Midbrain (tissue), 1 donor: Measurements from ENCODE around the gene HAGH.
"Not testable (repeated sequence)": the region's sequence is repeated elsewhere in the genome, so short reads cannot be mapped to it uniquely, and the experiment has no call there.

Experiments
- DNase-seq: peaks from one replicate; lab custom pipeline; 2025; lab: John Stamatoyannopoulos, UW

Gene HAGH

GRCh38 chr16:1810106-1810505, 16.5 kb downstream of the HAGH start:
- no peak for DNase-seq

DNA sequence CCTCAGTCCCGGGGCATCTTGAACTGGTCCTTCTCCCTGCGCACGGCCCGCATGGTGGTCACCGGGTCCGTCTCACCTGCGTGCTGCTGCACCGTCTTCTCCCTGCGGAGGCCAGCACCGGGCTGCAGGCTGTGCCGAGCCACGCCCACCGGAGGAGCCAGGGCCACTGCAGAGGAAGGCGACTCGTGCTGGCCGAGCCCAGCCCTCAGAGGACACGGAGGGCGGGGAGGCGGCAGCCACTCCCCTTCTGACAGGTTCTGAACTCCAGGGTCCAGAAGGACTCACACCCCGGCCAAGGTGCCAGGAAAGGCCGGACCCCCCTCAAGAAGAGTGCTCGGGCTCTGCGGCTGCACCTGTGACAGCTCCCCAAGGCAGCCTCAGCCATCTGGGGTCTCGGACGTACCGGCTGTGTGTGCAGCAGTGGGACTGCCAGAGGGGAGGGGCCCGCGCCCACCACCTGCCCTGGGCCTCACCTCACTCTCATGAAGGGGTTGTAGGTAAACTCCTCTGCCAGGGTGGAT, 17.3 kb downstream of the HAGH start:
- no peak for DNase-seq

DNA sequence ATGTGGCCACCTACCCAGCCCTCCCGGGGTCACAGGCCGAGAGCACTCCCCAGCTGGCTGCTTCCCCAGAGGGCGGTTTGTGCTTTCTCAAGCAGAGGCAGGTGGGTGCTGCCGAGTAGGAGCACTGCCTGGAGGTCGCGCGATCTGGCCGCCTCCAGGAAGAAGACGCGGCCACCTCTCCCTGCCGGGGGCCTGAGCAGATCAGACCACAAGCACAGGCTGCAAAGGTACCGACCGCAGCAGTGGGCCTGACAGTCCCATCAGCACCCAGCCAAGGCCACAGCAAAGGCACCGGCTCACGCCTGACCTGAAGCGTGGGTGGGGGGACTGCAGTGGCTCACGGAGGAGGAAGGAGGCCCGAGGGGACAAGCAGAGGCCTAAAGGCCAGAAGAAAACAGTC, 17.9 kb downstream of the HAGH start:
- no peak for DNase-seq

DNA sequence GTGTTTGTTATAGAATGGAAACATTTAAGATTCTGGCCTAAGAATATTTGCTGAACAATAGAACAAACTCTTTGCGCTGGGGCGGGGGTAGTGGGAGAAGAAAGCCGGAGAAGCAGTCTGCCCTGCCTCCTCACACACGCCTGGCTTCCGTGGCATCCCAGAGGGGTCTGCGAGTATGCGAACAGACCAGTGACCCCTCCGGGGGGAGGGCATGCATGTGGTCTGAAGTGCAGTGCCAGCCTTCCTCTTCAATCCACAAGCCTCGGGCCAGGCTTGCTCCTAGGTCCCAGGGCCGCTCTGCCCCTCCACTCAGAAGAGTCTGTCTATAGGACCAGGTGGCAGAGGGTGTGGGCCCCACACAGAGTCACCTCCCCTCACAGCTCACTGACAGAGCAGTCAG, 19.0 kb downstream of the HAGH start:
- DNase-seq, result no peak

DNA sequence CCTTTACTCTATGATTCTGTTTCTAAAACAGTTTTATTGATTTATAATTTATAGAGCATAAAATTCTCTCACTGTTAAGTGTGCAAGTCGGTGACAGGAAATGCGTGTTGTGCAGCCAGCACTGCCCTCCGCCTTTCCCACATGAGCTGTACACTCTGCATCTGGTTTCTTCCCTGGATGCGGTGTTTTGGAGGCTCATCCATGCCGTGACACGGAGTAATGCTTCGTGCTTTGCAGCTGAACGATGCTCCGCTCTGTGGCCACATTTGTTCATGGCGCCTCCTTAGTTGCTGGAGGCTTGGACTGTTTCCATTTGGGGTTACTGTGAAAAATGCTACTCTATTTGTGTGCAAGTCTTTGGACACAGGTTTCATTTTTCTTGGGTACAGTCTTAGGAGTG, 25.9 kb downstream of the HAGH start:
- no peak for DNase-seq

- not testable (repeated sequence) for DNase-seq
These were observed 27.4 kb downstream of the HAGH start for GRCh38 chr16:1799263-1799662.

- no peak for DNase-seq
These were observed 31.5 kb downstream of the HAGH start for GRCh38 chr16:1794908-1795666.

DNA sequence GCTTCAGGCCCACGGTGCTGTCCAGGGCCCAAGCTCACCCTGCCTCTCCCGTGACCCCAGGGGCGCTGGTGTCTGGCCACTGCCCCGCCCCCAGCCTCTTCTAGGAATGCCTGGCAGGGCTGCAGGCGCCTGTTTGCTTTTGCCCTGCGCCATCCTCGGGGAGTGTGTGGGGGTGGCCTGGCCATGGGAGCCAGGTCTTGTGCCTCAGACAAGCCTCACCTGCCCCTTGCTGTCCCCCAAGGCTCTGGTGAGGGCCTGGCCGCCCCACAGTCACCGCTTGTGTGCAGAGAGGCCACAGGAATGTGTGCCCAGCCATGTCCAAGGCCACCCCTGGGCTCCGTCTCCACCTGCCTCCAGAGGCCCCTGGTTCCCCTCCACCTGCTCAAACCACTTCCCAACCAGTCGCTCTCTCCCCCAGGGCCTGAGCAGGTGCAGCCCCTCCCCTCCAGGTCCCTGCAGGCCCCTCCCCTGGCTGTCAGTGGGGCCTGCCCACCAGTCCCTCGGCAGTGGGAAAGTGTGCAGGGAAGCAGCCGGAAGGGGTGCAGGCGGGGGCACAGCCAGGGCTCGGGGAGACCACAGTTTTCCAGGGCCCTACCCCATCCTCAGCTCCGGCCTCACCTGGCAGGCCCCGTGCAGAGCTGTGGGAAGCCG, 32.3 kb downstream of the HAGH start:
- no peak for DNase-seq

DNA sequence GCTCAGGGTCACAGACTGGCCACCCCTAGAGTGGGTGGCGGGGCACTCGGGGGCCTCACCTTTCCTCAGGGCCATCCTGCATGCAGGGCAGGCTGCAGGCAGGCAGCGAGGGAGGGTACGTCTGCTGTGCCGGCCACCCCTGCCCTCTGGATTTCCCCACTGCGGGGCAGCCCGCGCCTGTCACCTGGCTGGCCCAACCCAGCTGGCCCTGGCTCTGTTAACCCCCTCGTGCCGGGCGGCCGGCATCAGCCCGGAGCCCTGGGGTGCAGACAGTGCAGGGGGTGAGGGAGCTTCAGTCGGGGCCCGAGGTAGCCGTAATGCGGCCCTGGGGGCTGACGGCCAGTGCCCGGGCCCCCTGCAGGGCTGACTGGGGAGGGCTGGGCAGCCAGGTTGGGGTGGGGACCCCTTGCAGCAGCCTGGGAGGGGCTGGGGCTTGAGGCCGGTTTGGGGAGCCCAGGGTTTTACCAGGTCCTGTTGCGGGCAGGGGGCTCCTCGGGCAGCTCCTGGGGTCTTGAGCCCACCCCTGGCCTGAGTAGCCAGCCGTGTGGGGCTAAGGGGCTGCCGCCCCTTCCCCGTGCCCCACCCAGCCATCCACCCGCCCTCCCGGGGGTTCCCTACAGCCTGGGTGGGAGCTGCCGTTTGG, 32.9 kb downstream of the HAGH start, which contains the start of gene IGFALS:
Gene IGFALS (minus strand): TSS at position 128 of the 643 bp plus-strand sequence. CDS start 53 bp downstream, at position 75.
- no peak for DNase-seq

DNA sequence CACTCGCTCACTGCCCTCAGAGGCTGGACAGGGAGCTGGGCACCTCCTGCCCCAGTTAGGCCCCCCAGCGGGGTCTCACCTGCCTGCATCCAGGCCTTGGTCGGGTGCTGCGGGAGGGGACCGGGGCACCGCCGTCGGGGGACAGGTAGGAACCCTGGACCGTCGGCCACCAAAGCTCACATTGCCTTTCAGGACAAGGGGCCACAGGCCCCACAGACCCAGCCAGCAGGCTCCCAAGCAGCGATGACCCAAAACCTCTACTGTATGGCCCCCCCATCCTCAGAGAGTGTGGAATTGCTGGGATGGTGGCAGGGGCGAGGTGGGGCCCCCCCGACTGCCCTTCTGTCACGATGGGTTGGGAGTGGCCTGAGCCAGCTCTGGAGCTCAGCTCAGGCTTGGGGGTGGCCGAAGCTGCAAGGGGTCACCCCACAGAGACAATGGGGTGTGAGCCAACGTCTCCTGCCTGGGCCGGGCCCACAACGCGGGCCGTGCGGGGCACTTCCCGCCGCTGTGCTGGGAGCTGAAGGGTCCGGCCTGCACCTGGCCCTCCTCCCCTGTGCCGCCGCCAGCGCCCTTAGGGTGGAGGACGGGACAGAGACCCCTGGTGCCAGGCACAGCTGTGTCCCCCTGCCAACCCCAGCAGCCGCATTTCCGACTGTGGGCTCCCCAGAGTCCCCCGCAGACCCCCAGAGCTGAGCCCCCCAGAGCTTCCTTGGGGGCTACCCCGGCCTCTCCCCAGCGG, 33.6 kb downstream of the HAGH start:
- DNase-seq, result no peak

DNA sequence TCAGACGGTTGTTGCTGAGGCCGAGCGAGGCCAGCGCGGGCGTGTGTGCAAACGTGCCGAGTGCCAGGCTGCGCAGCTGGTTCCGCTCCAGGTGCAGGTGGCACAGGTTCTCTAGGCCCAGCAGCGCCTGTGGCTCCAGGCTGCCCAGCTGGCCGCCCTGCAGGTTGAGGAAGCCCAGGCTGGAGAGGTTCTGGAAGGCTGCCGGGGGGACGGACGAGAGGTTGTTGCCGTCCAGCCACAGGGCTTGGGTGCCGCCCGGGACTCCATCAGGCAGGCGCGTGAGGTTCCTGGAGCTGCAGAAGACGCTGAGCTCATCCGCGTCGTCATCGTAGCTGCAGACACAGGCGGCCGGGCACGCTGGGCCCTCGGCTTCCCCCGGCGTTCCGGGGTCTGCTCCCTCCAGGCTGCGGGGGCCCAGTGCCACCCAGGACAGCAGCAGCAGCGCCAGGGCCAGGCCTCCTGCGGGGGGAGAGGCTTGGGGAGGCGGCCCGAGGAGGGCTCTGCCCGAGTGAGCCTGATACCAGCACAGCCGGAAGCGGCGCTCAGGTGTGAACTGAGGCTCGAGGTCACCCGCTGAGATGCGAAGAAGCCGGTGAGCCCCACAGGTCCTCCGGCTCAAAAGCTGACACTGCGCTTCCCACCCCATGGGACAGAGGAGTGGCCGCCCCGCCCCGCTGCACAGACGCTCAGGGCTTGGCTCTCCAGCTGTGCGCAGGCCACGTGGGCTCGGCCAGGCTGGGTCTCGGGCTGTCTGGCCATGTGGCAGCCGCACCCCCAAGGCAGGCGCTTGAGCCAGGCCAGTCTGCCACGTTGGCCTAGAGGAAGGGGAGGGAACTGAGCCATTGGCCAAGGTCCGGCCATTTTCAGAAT, 34.4 kb downstream of the HAGH start:
- no peak for DNase-seq

- no peak for DNase-seq
These were observed 35.2 kb downstream of the HAGH start for GRCh38 chr16:1791256-1791942.

DNA sequence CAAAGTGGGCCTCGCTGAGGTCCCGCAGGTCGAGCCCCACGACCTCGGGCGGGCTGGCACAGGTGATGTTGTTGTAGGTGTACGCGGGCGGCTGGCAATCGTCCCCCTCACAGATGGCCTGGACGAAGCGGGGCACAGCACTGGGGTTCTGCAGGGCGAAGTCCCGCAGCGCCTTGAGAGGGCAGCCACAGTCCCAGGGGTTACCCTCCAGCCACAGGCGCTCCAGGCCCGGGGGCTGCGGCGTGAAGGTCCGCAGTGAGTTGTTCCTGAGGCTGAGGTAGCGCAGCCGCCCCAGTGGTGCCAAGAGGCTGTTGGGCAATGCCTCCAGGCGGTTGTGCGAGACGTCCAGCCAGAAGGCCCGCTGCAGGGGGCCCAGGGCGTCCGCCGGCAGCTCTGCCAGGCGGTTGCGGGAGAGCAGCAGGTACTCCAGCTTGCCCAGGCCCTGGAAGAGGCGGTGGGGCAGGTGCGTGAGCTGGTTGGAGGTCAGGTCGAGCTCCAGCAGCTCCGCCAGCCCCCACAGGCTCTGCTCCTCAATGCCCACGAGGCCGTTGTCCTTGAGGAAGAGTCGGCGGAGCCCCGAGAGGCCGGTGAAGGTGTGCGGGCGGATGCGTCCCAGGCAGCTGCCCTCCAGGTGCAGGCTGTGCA, 35.9 kb downstream of the HAGH start:
- DNase-seq, result no peak

DNA sequence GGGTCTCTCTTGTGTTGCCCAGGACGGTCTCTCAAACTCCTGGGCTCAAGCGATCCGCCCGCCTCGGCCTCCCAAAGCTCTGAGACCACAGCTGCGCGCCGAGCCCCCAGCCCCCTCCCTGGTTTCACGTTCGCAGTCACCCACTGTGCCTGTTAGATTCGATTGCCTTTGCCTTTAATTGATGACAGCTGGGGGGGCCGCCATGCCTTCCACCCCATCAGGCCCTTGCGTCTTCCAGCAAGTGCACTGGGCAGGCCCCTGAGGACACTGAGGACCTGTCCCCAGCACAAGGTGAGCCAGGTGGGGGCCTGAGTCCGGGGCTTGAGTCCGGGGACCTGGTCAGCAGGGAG, 36.4 kb downstream of the HAGH start:
- DNase-seq, result no peak

- DNase-seq, result no peak
These were observed 37.0 kb downstream of the HAGH start for GRCh38 chr16:1789643-1790045.

DNA sequence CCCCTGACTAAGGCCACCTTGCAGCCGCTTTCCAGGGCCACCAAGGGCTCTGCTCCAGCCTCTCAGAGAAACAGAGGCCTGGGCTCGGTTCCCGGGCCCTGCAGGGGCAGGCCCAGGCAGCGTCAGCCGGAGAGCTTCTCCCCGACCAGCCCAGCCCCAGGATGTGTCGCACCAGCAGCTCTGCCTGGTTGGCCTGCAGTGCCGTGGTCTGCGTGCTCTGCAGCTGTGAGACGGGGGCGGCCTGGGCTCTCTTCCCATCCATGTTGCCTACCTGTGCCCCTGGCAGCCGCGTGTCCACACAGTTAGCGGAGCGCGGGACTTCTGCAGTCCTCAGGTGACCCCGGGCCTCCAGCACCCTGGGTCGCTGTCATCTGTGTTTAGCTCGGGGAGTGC, 37.9 kb downstream of the HAGH start:
- DNase-seq, result no peak

DNA sequence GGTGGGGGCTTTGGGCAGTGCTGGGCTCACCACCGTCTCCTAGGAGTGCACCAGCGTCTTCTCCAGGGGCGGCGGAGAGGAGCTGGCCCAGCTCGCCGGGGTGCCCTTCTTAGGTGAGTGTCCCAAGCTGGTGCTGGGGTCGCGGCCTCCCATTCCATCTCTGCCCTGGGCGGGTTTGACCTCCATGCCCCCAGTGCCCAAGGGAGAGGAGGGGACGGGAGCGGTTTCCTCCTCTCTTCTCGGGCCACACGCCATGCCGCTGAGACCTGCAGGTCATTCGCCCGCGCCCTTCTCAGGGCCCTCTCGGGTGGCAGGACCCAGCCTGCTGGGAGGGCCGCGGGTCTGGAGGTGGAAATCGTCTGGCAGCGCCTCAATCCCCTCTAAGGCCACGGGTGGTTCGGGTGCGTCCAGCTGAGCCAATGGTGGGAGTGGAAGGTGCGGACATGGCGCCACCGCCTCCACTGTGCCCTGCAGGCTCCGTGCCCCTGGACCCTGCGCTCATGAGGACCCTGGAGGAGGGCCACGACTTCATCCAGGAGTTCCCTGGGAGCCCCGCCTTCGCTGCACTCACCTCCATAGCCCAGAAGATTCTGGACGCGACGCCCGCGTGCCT, 38.4 kb downstream of the HAGH start:
- no peak for DNase-seq

- no peak for DNase-seq
These were observed 39.1 kb downstream of the HAGH start for GRCh38 chr16:1787322-1788094.

GRCh38 chr16:1787056-1787321, 39.6 kb downstream of the HAGH start:
- no peak for DNase-seq
